ENCODE results near the gene VARS1. TPM values are rescaled to one million over a fixed set of nuclear protein-coding genes. Genes with fewer than 3 reads are reported as not detected.

The VARS1 gene
- total RNA-seq, 1 donor from 2014 or later: 161 TPM

DNA sequence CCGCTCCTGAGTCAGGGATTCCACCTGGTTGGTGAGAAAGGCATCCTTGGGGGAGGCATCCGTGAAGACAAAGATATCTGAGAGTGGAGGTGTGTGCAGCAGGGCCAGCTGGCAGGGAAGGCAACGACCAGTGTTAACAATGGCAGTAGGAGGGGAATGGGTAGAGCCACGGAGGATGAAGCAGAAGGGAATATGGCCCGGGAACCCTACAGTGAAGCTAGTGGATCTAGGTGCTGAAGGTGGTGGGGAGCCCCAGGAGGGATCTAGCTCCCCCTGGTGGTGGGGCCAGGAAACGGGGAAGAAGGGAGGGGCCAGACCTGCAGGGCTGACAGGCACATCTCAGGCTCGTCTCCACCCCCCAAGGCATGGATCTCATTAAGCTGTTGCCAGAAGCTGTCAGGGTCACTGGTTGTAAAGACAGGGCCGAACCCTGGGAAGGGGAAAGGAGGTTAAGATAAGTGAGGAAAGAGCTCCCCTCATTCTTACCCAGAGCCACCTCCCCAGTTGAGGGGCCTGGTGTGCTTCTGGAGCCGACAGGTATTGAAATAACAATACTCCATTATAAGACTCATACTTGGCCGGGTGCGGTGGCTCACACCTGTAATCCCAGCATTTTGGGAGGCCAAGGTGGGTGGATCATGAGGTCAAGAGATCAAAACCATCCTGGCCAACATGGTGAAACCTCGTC lies 25.7 kb downstream of the VARS1 start:
- peaks cover 13% of the 10 kb centered on the region for H3K36me3 Mint-ChIP-seq (ENCODE audit: low read depth)
- intact Hi-C loops (cut with micrococcal nuclease): loop anchor here (1.0 kb wide), 2 partner anchors 41 to 90 kb away; partner anchors contain the start of gene DDAH2
- H3K27ac Mint-ChIP-seq: peak overlapping the region; percentile 3
- peak; percentile 79 for DNase-seq (ENCODE audit: low spot score)
- no peaks in the 10 kb centered on the region for H3K27me3 Mint-ChIP-seq (ENCODE audit: insufficient read depth)
- no peak overlapping the region for H3K4me3 Mint-ChIP-seq
- peaks cover 27% of the 10 kb centered on the region for H3K4me1 Mint-ChIP-seq (ENCODE audit: low read depth)
- H3K9me3 Mint-ChIP-seq: no peaks in the 10 kb centered on the region

DNA sequence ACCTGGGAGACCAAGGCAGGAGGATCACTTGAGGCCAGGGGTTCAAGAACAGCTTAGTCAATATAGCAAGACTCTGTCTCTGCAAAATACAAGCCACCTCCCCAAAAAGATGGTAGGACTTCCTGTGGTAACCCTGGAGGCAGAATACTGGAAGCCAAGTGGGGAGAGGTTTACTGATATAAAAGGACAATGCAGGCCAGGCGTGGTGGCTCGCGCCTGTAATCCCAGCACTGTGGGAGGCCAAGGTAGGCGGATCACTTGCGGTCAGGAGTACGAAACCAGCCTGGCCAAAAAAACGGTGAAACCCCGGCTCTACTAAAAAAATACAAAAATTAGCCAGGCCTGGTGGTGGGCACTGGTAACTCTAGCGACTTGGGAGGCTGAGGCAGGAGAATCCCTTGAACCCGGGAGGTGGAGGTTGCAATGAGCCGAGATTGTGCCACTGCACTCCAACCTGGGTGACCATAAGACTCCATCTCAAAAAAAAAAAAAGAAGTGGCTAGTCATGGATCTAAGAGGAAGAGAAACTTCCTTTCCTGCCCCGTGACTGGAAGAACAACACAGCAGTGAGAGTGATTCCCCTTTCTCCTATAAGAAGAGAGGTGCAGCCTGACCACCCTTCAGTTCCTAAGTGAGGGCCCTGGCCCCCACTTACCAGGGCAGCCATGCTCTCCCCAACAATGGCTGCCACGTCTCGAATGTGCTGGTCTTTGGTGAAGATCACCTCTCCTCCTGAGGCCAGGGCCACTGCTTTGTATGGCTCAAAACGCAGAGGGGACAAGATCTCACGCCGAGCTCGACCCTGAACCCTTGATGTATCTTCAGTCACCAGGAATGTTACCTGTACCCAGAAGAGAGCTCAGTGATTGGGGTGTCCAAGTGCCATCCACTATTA lies 26.9 kb downstream of the VARS1 start:
- no peak overlapping the region for H3K27ac Mint-ChIP-seq
- no peak overlapping the region for H3K4me3 Mint-ChIP-seq
- intact Hi-C loops (cut with micrococcal nuclease): loop anchor here (1.0 kb wide), 2 partner anchors 39 to 88 kb away; partner anchors contain the start of gene DDAH2
- no peaks in the 10 kb centered on the region for H3K27me3 Mint-ChIP-seq (ENCODE audit: insufficient read depth)
- peaks cover 15% of the 10 kb centered on the region for H3K36me3 Mint-ChIP-seq (ENCODE audit: low read depth)
- H3K9me3 Mint-ChIP-seq: no peaks in the 10 kb centered on the region
- H3K4me1 Mint-ChIP-seq (ENCODE audit: low read depth): peaks cover 27% of the 10 kb centered on the region
- DNase-seq (ENCODE audit: low spot score): no peak

DNA sequence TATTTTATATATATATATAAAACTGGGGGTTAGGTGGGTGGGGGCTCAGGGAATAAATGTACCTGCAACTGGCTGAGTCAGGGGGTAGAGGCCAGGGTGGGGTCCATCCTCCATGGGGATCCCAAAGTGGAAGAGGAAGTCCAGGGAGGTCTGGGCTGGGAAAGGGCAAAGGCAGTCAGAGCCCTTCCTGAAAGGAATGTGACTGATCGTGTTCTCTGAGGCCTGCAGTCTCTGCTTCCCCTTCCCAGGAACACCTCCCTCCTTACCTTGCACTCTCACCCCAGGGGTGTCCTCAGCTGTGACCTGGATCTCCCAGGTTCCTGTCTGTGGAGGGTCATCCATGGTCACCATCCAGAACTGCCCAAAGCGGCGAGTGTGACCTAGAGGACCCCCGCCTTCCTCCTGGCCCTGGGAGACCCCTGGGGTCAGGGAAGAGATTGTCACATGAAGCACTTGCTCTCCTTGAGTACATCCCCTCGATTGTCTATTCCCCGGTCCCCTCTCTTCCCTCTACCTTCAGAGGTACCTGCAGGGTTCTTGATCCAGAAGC lies 28.4 kb downstream of the VARS1 start:
- H3K9me3 Mint-ChIP-seq: no peaks in the 10 kb centered on the region
- H3K27ac Mint-ChIP-seq: no peak overlapping the region
- peaks cover 20% of the 10 kb centered on the region for H3K36me3 Mint-ChIP-seq (ENCODE audit: low read depth)
- peaks cover 27% of the 10 kb centered on the region for H3K4me1 Mint-ChIP-seq (ENCODE audit: low read depth)
- intact Hi-C loops (cut with micrococcal nuclease): no loop called here
- no peak overlapping the region for H3K4me3 Mint-ChIP-seq
- H3K27me3 Mint-ChIP-seq (ENCODE audit: insufficient read depth): no peaks in the 10 kb centered on the region
- DNase-seq (ENCODE audit: low spot score): no peak

DNA sequence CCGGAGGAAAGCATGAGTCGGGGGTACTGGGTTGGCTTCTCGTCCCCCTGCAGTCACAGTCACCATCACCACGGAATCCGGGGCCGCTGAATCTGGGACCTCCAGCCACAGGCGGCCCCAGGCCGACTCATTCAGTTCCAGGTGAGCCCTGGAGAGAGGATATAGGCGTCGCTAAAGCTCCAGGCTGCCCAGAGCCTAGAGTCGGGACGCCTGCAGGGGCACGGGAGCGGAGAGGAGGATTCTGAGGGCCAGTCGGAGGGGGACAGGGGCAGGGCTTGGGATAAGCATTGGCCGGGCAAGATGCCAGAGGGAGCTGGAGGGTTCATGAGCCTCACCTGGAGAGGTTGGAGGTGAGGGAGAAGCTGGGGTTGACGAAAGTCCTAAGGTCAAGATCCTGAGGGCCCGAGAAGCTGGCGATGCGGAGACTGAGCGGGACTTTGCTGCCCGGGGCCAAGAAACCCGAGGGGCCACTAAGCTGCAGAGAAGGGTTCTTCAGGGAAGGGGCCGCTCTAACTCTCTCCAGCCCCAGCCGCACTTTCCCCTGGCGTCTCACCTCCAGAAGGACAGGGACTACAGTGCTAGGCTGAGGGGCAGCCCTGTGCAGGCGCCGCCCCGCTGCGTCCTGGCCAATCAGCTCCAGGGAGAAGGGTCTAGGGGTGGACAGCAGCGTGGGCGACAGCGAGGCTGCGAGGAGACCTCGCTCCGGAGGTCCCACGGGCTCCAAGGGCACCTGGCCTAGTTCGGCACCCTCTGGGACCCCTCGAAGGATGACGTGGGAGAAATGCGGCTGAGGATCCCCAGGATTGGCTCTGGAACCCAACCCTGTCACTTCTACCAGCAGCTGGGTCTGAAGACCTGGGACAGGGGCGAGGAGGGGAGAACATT lies 29.4 kb downstream of the VARS1 start:
- H3K4me1 Mint-ChIP-seq (ENCODE audit: low read depth): peaks cover 22% of the 10 kb centered on the region
- H3K4me3 Mint-ChIP-seq: no peak overlapping the region
- H3K27me3 Mint-ChIP-seq (ENCODE audit: insufficient read depth): no peaks in the 10 kb centered on the region
- H3K27ac Mint-ChIP-seq: no peak overlapping the region
- intact Hi-C loops (cut with micrococcal nuclease): no loop called here
- no peak for DNase-seq (ENCODE audit: low spot score)
- H3K36me3 Mint-ChIP-seq (ENCODE audit: low read depth): peaks cover 20% of the 10 kb centered on the region
- no peaks in the 10 kb centered on the region for H3K9me3 Mint-ChIP-seq

DNA sequence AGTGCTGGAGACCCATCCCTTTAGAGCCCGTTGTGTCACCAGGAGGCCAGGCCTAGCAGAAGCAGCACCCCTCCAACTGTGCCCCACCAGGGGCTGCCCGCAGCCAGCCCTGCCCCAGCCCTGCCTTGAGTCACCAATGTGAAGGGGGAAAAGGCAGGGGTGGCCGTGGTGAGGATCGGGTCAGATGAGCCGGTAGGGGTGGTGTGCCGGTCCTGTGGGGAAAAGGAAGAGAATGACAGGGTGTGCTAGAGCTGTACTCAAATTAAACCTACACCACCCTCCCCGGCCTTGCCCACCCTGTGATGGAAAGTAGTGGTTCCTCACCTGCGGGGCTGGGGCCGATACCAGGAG lies 30.0 kb downstream of the VARS1 start:
- Mint-ChIP-seq H3K36me3 (ENCODE audit: low read depth) (peaks cover 25% of the 10 kb centered on the region), H3K27ac (no peak overlapping the region), H3K4me3 (no peak overlapping the region), H3K27me3 (ENCODE audit: insufficient read depth) (no peaks in the 10 kb centered on the region), H3K9me3 (no peaks in the 10 kb centered on the region), H3K4me1 (ENCODE audit: low read depth) (peaks cover 21% of the 10 kb centered on the region)
- DNase-seq (ENCODE audit: low spot score): no peak
- intact Hi-C loops (cut with micrococcal nuclease): no loop called here

DNA sequence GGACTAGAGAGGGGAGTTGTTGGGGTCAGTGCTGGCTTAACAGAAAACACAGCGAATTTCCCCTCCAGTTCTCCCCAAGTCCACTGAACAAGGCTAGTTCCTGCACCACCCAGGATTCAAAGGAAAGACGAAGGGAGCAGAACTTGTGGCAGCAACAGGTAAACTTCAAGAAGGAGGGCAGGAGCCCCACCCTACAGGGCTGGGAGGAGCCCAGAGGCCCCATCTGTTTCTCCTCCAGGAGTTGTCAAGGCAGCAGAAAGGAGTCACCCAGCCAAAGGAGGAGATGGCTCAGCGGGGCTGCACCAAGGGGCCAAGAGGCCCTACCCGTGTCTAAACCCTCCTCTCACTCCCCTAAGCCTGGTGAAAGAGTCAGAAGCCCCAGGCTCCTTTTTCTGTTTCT lies 31.4 kb downstream of the VARS1 start:
- no peak for DNase-seq (ENCODE audit: low spot score)
- no peaks in the 10 kb centered on the region for H3K9me3 Mint-ChIP-seq
- no peaks in the 10 kb centered on the region for H3K27me3 Mint-ChIP-seq (ENCODE audit: insufficient read depth)
- peaks cover 12% of the 10 kb centered on the region for H3K4me1 Mint-ChIP-seq (ENCODE audit: low read depth)
- H3K36me3 Mint-ChIP-seq (ENCODE audit: low read depth): peaks cover 26% of the 10 kb centered on the region
- no peak overlapping the region for H3K4me3 Mint-ChIP-seq
- no peak overlapping the region for H3K27ac Mint-ChIP-seq
- intact Hi-C loops (cut with micrococcal nuclease): no loop called here

DNA sequence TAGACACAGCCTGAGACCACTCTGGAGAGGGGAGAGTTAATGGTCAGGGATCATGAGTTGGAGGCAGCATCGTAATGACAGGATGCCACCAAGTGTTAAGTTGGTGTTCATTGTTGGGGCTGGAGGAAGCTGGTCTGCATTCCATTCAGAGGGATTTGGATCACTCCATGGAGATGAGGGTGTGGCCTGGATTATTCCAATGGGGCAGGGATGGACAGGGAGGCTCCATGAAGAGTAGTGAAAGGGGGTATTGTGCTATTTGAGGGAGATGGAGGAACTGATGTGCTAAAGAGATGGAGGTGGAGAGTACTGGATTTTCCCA lies 32.0 kb downstream of the VARS1 start:
- Mint-ChIP-seq H3K4me1 (ENCODE audit: low read depth) (peaks cover 6% of the 10 kb centered on the region), H3K4me3 (no peak overlapping the region), H3K36me3 (ENCODE audit: low read depth) (peaks cover 28% of the 10 kb centered on the region), H3K27ac (no peak overlapping the region), H3K27me3 (ENCODE audit: insufficient read depth) (no peaks in the 10 kb centered on the region), H3K9me3 (no peaks in the 10 kb centered on the region)
- intact Hi-C loops (cut with micrococcal nuclease): no loop called here
- no peak for DNase-seq (ENCODE audit: low spot score)

DNA sequence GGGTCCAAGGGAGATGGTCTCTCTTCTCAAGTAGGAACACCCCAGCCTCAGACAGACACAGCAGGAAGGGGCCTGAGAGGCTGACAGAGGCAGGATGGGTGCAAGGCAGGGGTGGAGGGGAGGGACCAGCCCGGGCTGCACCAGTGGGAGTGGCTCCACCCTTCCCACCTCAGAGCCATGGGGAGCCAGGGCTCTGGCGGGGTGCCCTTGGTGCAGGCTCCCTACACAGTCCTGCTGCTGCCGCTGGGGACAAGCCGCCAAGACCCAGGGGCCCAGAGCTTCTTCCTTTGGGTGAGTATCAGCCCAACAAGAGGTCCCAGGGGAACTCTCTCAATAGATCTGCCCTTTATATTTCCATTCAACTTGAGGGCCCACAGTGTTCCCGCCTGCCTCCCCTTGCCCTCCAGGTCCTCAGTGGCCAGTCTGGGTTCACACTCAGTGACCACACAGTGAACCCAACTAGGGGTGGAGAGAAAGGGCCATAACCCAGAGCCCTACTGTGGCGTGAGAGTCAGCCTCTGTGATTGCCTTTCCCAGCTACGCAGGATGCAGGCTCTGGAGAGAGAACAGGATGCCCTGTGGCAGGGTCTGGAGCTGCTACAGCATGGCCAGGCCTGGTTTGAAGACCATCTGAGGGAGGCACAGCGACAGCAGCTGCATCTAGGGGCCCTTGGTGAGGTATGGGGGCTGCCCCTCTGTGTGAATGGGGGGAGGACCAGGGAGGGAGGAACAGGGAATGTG lies 32.5 kb downstream of the VARS1 start:
- intact Hi-C loops (cut with micrococcal nuclease): no loop called here
- Mint-ChIP-seq H3K36me3 (ENCODE audit: low read depth) (peaks cover 31% of the 10 kb centered on the region), H3K4me1 (ENCODE audit: low read depth) (peaks cover under 1% of the 10 kb centered on the region), H3K27ac (no peak overlapping the region), H3K9me3 (no peaks in the 10 kb centered on the region), H3K4me3 (no peak overlapping the region), H3K27me3 (ENCODE audit: insufficient read depth) (no peaks in the 10 kb centered on the region)
- no peak for DNase-seq (ENCODE audit: low spot score)

DNA sequence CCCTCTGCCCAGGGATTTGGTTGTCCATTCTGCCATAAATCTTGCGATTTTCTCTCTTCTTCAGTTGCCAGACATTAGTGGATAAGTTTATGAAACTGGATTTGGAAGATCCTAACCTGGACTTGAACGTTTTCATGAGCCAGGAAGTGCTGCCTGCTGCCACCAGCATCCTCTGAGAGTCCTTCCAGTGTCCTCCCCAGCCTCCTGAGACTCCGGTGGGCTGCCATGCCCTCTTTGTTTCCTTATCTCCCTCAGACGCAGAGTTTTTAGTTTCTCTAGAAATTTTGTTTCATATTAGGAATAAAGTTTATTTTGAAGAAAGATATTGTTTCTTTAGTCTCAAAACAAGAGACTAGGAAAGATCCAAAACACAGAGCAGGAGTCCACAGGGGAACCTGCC lies 33.2 kb downstream of the VARS1 start, which contains the start of gene SAPCD1:
TSS of gene SAPCD1 (plus strand) at position 301 of the 400 bp plus-strand sequence. CDS start 399 bp downstream, outside the sequence.
- DNase-seq (ENCODE audit: low spot score): no peak
- intact Hi-C loops (cut with micrococcal nuclease): no loop called here
- Mint-ChIP-seq H3K27ac (peak within 1 kb of the TSS; percentile 70), H3K27me3 (ENCODE audit: insufficient read depth) (no peaks in the 10 kb centered on the region), H3K9me3 (no peaks in the 10 kb centered on the region), H3K4me1 (ENCODE audit: low read depth) (no peaks in the 10 kb centered on the region), H3K36me3 (ENCODE audit: low read depth) (peaks cover 30% of the 10 kb centered on the region), H3K4me3 (no peak within 1 kb of the TSS)

DNA sequence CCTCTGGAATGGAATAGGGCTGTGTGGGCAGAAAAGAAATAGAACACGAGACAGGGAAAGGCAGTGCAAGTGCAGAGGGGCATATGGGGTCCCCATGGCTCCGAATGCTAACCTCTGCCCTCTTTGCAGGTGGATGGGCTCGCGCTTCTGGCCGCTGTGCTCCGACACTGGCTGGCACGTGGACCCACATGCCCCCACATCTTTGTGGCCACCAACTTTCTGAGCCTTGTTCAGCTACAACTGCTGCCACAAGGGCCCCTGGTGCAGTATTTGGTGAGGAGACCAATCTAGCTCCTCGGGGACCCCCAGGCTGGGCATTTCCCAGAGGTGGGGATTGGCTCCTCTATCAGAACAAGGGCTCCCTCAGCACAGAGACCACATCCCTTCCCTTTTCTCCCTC lies 34.2 kb downstream of the VARS1 start:
- Mint-ChIP-seq H3K36me3 (ENCODE audit: low read depth) (peaks cover 30% of the 10 kb centered on the region), H3K4me3 (no peak overlapping the region), H3K4me1 (ENCODE audit: low read depth) (no peaks in the 10 kb centered on the region), H3K27me3 (ENCODE audit: insufficient read depth) (no peaks in the 10 kb centered on the region), H3K27ac (no peak overlapping the region), H3K9me3 (no peaks in the 10 kb centered on the region)
- intact Hi-C loops (cut with micrococcal nuclease): no loop called here
- DNase-seq (ENCODE audit: low spot score): no peak

DNA sequence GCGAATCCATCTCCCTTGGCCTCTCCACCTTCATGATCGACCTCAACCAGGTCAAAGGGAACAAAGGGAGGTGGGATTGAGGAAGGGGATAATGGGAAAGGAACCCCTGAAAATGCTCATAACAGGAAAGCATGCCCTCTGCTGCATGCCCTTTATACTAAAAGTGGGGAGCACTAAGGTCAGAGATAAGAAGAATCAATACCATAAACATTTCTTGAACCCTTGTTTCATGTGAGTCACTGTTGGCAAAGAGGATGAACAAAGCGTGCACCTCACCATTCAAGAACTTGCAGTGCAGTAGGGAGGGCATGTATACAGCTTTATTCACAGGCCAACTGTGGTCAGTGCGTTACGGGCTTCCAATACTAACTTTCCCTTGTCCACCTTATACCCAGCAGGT lies 34.8 kb downstream of the VARS1 start:
- H3K4me1 Mint-ChIP-seq (ENCODE audit: low read depth): no peaks in the 10 kb centered on the region
- no peaks in the 10 kb centered on the region for H3K27me3 Mint-ChIP-seq (ENCODE audit: insufficient read depth)
- no peak overlapping the region for H3K27ac Mint-ChIP-seq

DNA sequence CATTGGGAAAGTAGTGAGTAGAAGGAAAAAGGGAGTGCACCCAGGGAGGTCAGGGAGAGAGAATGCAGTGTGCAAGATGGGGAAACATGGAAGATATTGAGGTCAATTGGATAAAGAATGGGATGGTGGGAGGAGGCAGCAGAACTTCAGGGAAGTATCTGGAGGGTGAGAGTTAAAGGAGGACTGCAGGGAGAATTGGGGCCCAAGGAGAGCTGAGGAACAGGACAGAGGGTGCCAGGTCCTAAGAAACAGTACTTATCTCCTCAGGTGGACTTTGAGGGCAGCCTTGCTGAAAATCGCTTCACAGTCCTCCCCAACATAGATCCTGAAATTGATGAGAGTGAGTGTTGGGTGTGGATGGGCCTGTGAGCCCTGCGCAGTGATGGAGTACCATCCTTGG lies 37.3 kb downstream of the VARS1 start:
- H3K4me1 Mint-ChIP-seq (ENCODE audit: low read depth): no peaks in the 10 kb centered on the region
- H3K27me3 Mint-ChIP-seq (ENCODE audit: insufficient read depth): no peaks in the 10 kb centered on the region
- no peaks in the 10 kb centered on the region for H3K9me3 Mint-ChIP-seq
- intact Hi-C loops (cut with micrococcal nuclease): no loop called here
- no peak overlapping the region for H3K4me3 Mint-ChIP-seq
- H3K36me3 Mint-ChIP-seq (ENCODE audit: low read depth): peaks cover 28% of the 10 kb centered on the region
- no peak for DNase-seq (ENCODE audit: low spot score)
- H3K27ac Mint-ChIP-seq: no peak overlapping the region

More for the DNA sequence above, 34.8 kb downstream of the VARS1 start:
- Mint-ChIP-seq H3K4me3 (no peak overlapping the region), H3K36me3 (ENCODE audit: low read depth) (peaks cover 30% of the 10 kb centered on the region), H3K9me3 (no peaks in the 10 kb centered on the region)
- DNase-seq (ENCODE audit: low spot score): no peak
- intact Hi-C loops (cut with micrococcal nuclease): no loop called here

Measured in activated T-helper 1 cell treated with anti-CD3 and anti-CD28 coated beads, Interleukin-12 subunit alpha, Interleukin-12 subunit beta, Interleukin-2, Interleukin-4 antibody, amounts not matched to agents 30 ng/mL and 10 ng/mL and 1 ng/mL, durations not matched to agents 14 hours and 24 hours and 36 hours (primary cell).